Panc1 (cell line): ENCODE data around the gene STEAP1B. TPM values are rescaled to one million over a fixed set of nuclear protein-coding genes. Genes with fewer than 3 reads are reported as not detected.

Source experiments
- ATAC-seq: fragments of 200-7000 bp; cut with Tn5 transposase; 2 replicates; pipeline ENCODE4 v1.9.1; 2020; ENCODE audit warnings: mild to moderate bottlenecking, moderate library complexity
- BruUV-seq: library from RNA; stranded (reverse); fragments of 400-500 nt; replicated peaks from 2 replicates; lab custom pipeline; 2021; lab: Mats Ljungman, UMichigan
- CTCF ChIA-PET: fragments of 300-600 bp; sonication (Branson Sonifier 250); formaldehyde crosslinking; loops from one replicate; lab custom pipeline; 2022; ENCODE audit warnings: antibody characterized with exemption; lab: Charles Lee
- POLR2A ChIA-PET: fragments of 300-600 bp; sonication (Branson Sonifier 250); formaldehyde crosslinking; loops from one replicate; lab custom pipeline; 2022; ENCODE audit warnings: antibody characterized with exemption; lab: Charles Lee
- DNase-seq: peaks from one replicate; pipeline ENCODE4 v3.0.0-alpha.2; 2010; ENCODE audit warnings: low read depth, low spot score
- H3K27ac ChIP-seq: 2 replicates; pipeline ENCODE4 v1.5.1; 2011; ENCODE audit warnings: mild to moderate bottlenecking, low read length, inconsistent platforms
- H3K27me3 ChIP-seq: fragments of 200-500 bp; sonication (Bioruptor generic); 2 replicates; pipeline ENCODE4 v1.6.0; 2014; ENCODE audit warnings: low read length, inconsistent platforms; ENCODE audit not compliant: control insufficient read depth, insufficient read depth
- H3K36me3 ChIP-seq: fragments of 200-500 bp; sonication (Bioruptor generic); 2 replicates; pipeline ENCODE4 v1.5.1; 2014; ENCODE audit warnings: inconsistent platforms, mild to moderate bottlenecking, low read length, moderate library complexity; ENCODE audit not compliant: control insufficient read depth, insufficient read depth
- H3K4me1 ChIP-seq: 2 replicates; pipeline ENCODE4 v1.5.1; 2011; ENCODE audit warnings: inconsistent platforms, mild to moderate bottlenecking, low read length, moderate library complexity; ENCODE audit not compliant: control insufficient read depth, insufficient read depth
- H3K4me3 ChIP-seq, 2 experiments: 2 replicates each; pipeline ENCODE4 v1.5.1; 2011 to 2012; ENCODE audit warnings: low read depth in 2 of 2, low read length in 2 of 2, mild to moderate bottlenecking in 2 of 2, inconsistent platforms in 1 of 2, moderate library complexity in 1 of 2
- H3K9me3 ChIP-seq: fragments of 200-500 bp; sonication (Bioruptor generic); 2 replicates; pipeline ENCODE4 v1.5.1; 2014; ENCODE audit warnings: low read depth, mild to moderate bottlenecking, inconsistent platforms, low read length, moderate library complexity; ENCODE audit not compliant: control insufficient read depth, insufficient read depth
- POLR2AphosphoS5 ChIP-seq: IDR thresholded peaks from 2 replicates; pipeline ENCODE4 v1.6.1; 2012; ENCODE audit warnings: mild to moderate bottlenecking, low read depth, low read length, moderate library complexity
- SIN3A ChIP-seq: IDR thresholded peaks from 2 replicates; pipeline ENCODE4 v1.6.1; 2012; ENCODE audit warnings: low read depth, mild to moderate bottlenecking, low read length, moderate library complexity, borderline replicate concordance; ENCODE audit not compliant: insufficient read depth
- TCF7L2 ChIP-seq: IDR thresholded peaks from 2 replicates; pipeline ENCODE4 v1.6.1; 2011; ENCODE audit warnings: mild to moderate bottlenecking, low read depth, low read length, inconsistent platforms
- in situ Hi-C: cut with HindIII; loops from 2 replicates; pipeline ENCODE4 v1.10.0; 2016; ENCODE audit warnings: low sequenced_read_pairs, low pct_unique_long_range_greater_than_20kb
- intact Hi-C: fragments of 100-400 bp; cut with micrococcal nuclease; formaldehyde crosslinking; loops from one replicate; pipeline ENCODE4 v1.10.0; 2022; ENCODE audit not compliant: unreplicated experiment
- total RNA-seq: library from RNA; stranded (reverse); gene quantifications from one replicate; pipeline ENCODE4 v1.2.1, GENCODE V29; 2021; ENCODE audit not compliant: unreplicated experiment
- TF ChIP-seq, protein P1 (sequence below): fragments of 450-650 bp; IDR thresholded peaks from 2 replicates; pipeline ENCODE4 v1.5.1; 2017; ENCODE audit warnings: mild to moderate bottlenecking
- TF ChIP-seq, protein P2 (sequence below), 2 experiments: IDR thresholded peaks; 2 replicates each; pipeline ENCODE4 v1.6.1; 2011 to 2012; ENCODE audit warnings: low read depth in 2 of 2, control low read depth in 1 of 2, low read length in 1 of 2, mild to moderate bottlenecking in 1 of 2, moderate library complexity in 1 of 2; ENCODE audit not compliant: insufficient read depth in 1 of 2

STEAP1B gene
- total RNA-seq, 1 experiment from 2014 or later = 3.3 TPM

DNA sequence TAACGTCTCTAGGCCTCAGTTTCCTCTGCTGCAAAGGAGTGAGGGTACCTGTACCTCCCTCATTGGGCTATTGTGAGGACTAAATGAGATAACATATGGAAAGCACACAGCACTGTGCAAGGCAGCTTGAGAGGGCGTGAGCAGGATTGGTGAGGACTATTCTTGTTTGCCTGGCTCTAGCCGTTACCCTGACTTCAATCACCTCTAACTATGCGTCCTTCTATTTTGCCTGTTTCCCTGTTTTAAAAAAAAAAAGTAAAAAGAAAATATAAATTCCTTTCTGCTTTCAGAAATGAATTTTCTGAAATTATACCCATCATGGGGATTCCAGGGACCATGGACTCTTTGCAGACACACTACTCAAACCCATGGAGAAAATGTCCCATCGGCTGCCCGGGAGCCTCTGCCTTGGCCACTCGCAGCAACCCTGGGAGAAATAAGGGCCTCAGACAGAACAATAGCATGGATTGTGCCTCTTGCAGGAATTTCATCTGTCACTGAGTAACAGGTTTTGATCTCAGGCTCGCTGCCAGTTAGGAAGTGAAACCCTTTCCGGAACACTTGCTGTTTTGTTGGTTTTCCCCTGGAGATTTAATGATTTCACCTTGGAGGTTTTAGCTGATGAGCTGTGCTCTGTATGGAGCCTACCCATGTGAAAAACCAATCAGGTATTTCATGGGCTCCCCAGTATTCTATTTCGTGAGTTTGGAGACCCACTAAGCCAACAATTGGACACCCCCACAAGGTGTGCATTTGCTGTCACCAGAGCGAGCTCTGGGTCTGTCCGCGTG is 55.6 kb downstream of the STEAP1B start:
- no TSS peak for BruUV-seq
- intact Hi-C loops (no loop called here), in situ Hi-C loops (no loop called here)
- no peaks in the 10 kb centered on the region for H3K4me1 ChIP-seq
- H3K9me3 ChIP-seq = no peaks in the 10 kb centered on the region
- DNase-seq = no peak
- H3K36me3 ChIP-seq = no peaks in the 10 kb centered on the region
- ATAC-seq = no peak
- no peaks in the 10 kb centered on the region for H3K27me3 ChIP-seq
- TF ChIP-seq SIN3A (no peak), POLR2AphosphoS5 (no peak)
- TF ChIP-seq, protein P1, sequence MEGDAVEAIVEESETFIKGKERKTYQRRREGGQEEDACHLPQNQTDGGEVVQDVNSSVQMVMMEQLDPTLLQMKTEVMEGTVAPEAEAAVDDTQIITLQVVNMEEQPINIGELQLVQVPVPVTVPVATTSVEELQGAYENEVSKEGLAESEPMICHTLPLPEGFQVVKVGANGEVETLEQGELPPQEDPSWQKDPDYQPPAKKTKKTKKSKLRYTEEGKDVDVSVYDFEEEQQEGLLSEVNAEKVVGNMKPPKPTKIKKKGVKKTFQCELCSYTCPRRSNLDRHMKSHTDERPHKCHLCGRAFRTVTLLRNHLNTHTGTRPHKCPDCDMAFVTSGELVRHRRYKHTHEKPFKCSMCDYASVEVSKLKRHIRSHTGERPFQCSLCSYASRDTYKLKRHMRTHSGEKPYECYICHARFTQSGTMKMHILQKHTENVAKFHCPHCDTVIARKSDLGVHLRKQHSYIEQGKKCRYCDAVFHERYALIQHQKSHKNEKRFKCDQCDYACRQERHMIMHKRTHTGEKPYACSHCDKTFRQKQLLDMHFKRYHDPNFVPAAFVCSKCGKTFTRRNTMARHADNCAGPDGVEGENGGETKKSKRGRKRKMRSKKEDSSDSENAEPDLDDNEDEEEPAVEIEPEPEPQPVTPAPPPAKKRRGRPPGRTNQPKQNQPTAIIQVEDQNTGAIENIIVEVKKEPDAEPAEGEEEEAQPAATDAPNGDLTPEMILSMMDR = no peak
- no peak overlapping the region for H3K27ac ChIP-seq
- ChIA-PET CTCF (no interaction called here), POLR2A (no interaction called here)
- no peak overlapping the region for H3K4me3 ChIP-seq

DNA sequence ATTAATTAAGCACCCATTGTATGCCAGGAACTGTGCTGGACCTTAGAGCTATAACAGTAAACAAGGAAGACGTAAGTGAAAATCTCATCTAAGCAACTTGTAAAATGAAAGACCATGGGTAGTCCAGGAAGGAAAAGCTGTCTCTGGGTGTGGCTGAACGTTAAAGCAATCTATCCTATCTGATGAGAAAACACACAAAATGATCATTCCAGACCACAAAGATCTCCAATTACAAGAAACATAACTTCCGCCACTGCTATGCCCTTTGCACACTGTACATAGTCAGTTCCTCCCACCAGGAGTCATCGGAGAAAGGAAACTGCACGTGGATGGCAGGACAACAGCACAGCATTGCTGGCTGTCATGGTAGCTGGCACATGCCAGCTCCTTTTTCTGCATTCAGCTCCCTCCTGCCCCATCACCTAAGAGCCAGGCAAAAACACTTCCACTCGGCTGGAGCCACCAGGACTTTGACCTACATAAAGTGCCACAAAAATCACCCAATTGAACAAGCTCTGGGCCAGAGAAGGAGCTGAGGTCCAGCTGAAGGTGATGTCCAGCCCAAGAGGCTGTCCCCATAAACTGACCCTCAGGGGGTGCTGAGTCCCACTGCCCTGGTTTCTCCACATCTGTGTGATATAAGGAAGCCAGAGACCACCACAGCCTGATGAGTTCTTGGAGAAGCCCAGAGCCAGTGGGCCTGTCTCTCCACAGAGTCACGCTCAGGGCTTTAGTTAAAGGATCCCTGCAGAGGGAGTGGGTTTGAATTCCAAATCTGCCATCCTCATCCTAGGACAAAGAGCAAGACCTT is 56.4 kb downstream of the STEAP1B start:
- no peak overlapping the region for H3K4me3 ChIP-seq
- in situ Hi-C loops = no loop called here
- DNase-seq = no peak
- intact Hi-C loops = no loop called here
- no peaks in the 10 kb centered on the region for H3K36me3 ChIP-seq
- no peaks in the 10 kb centered on the region for H3K4me1 ChIP-seq
- BruUV-seq = no TSS peak
- no peaks in the 10 kb centered on the region for H3K9me3 ChIP-seq
- ChIA-PET CTCF (no interaction called here), POLR2A (no interaction called here)
- no peak overlapping the region for H3K27ac ChIP-seq
- no peak for TF ChIP-seq TCF7L2
- TF ChIP-seq, protein P1 = no peak
- TF ChIP-seq POLR2AphosphoS5 = no peak
- TF ChIP-seq SIN3A = no peak
- TF ChIP-seq, protein P2, sequence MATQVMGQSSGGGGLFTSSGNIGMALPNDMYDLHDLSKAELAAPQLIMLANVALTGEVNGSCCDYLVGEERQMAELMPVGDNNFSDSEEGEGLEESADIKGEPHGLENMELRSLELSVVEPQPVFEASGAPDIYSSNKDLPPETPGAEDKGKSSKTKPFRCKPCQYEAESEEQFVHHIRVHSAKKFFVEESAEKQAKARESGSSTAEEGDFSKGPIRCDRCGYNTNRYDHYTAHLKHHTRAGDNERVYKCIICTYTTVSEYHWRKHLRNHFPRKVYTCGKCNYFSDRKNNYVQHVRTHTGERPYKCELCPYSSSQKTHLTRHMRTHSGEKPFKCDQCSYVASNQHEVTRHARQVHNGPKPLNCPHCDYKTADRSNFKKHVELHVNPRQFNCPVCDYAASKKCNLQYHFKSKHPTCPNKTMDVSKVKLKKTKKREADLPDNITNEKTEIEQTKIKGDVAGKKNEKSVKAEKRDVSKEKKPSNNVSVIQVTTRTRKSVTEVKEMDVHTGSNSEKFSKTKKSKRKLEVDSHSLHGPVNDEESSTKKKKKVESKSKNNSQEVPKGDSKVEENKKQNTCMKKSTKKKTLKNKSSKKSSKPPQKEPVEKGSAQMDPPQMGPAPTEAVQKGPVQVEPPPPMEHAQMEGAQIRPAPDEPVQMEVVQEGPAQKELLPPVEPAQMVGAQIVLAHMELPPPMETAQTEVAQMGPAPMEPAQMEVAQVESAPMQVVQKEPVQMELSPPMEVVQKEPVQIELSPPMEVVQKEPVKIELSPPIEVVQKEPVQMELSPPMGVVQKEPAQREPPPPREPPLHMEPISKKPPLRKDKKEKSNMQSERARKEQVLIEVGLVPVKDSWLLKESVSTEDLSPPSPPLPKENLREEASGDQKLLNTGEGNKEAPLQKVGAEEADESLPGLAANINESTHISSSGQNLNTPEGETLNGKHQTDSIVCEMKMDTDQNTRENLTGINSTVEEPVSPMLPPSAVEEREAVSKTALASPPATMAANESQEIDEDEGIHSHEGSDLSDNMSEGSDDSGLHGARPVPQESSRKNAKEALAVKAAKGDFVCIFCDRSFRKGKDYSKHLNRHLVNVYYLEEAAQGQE (IDR thresholded peaks at IDR 0.05; ENCODE audit: insufficient read depth in 1 of 2, low read depth in 2 of 2, low read length in 1 of 2) = no peak
- no peak for ATAC-seq
- no peaks in the 10 kb centered on the region for H3K27me3 ChIP-seq
